T-helper 1 cell treated with Interleukin-12 subunit alpha and Interleukin-12 subunit beta and Interleukin-4 antibody, amounts not matched to agents 30 μg/mL and 1 μg/mL, for 36 hours (primary cell): Measurements from ENCODE around the gene KIAA0408.
"Not testable (repeated sequence)": the region's sequence is repeated elsewhere in the genome, so short reads cannot be mapped to it uniquely, and the experiment has no call there.

Source experiments
- H3K27ac Mint-ChIP-seq: one replicate; pipeline ENCODE4 v1.8.0; 2021; ENCODE audit warnings: mild to moderate bottlenecking, mixed read lengths
- H3K27me3 Mint-ChIP-seq: one replicate; pipeline ENCODE4 v1.8.0; 2021; ENCODE audit warnings: low read depth, mixed read lengths
- H3K36me3 Mint-ChIP-seq: one replicate; pipeline ENCODE4 v1.8.0; 2021; ENCODE audit warnings: low read depth, mixed read lengths
- H3K4me1 Mint-ChIP-seq: one replicate; pipeline ENCODE4 v1.8.0; 2021; ENCODE audit warnings: low read depth, mixed read lengths
- H3K4me3 Mint-ChIP-seq: one replicate; pipeline ENCODE4 v1.8.0; 2021; ENCODE audit warnings: mild to moderate bottlenecking, moderate library complexity, mixed read lengths
- H3K9me3 Mint-ChIP-seq: one replicate; pipeline ENCODE4 v1.8.0; 2021; ENCODE audit warnings: mixed read lengths

The KIAA0408 gene

DNA sequence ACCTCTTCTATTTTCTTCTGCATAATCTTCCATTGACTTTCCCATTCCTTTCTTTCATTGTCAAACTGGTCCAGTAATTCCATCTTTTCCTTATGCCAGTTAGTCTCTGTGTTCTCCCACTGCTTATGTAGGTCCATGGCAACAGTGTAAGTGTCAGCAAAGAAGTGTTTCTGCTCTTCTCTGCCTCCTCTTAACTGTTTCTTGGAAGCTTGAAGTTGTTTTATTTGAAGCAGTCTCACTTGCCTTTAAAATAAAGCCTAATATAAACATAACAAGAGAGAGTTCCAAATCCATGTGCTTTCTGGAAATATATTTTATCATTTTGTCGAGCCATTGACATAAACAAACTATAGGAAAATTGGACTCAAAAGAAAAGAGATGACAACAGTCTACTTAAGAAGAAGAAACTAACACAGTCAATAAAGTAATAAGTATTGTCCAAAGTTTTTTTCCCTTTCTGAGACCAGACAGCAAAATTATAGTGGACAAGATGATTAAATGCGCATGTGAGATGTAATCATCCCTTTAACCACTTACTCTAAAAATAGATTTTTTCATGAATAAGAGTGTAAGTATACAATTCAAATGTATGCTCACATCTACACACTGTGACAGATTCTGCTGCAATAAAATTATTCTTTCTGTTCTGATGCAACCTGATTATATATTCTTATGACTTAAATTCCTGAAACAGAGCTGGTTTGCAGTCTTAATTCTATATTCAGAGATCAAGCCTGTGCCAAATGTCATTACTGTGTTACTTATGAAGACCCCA is 5.2 kb downstream of the KIAA0408 start:
- H3K36me3 Mint-ChIP-seq = peaks cover 5% of the 10 kb centered on the region
- H3K9me3 Mint-ChIP-seq = no peaks in the 10 kb centered on the region
- H3K4me1 Mint-ChIP-seq = peaks cover 3% of the 10 kb centered on the region
- no peak overlapping the region for H3K4me3 Mint-ChIP-seq
- no peaks in the 10 kb centered on the region for H3K27me3 Mint-ChIP-seq
- no peak overlapping the region for H3K27ac Mint-ChIP-seq

- peaks cover 3% of the 10 kb centered on the region for H3K4me1 Mint-ChIP-seq
- no peak overlapping the region for H3K4me3 Mint-ChIP-seq
- H3K27me3 Mint-ChIP-seq = no peaks in the 10 kb centered on the region
- peaks cover 9% of the 10 kb centered on the region for H3K36me3 Mint-ChIP-seq
- H3K27ac Mint-ChIP-seq = no peak overlapping the region
- H3K9me3 Mint-ChIP-seq = no peaks in the 10 kb centered on the region
These were observed 6.4 kb downstream of the KIAA0408 start for GRCh38 chr6:127452803-127453202.

- Mint-ChIP-seq H3K27ac (no peak overlapping the region), H3K36me3 (peaks cover 14% of the 10 kb centered on the region), H3K4me3 (no peak overlapping the region), H3K27me3 (no peaks in the 10 kb centered on the region), H3K9me3 (no peaks in the 10 kb centered on the region), H3K4me1 (peaks cover 3% of the 10 kb centered on the region)
These were observed 7.8 kb downstream of the KIAA0408 start for GRCh38 chr6:127451388-127451787.

DNA sequence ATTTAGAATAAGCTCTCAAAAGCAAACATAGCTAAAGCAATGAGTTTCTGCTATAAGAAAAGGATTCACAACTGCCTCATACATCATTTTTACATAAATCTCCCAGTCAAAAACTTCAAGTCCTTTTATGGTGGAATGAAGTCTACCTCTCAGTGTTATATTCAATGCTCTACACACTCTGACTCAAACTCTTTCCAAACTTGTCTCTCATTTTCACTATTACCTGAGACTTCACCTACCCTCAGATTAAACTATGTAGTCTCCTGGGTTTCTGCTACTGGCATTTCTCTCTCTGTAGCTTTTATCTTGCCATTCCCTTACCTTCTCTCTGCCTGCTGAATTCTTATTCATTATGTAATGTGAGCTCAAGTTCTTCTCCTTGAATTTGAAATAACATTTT is 11.4 kb downstream of the KIAA0408 start:
- no peak overlapping the region for H3K4me3 Mint-ChIP-seq
- H3K9me3 Mint-ChIP-seq = no peaks in the 10 kb centered on the region
- H3K27ac Mint-ChIP-seq = no peak overlapping the region
- H3K4me1 Mint-ChIP-seq = no peaks in the 10 kb centered on the region
- H3K27me3 Mint-ChIP-seq = no peaks in the 10 kb centered on the region
- H3K36me3 Mint-ChIP-seq = peaks cover 15% of the 10 kb centered on the region

DNA sequence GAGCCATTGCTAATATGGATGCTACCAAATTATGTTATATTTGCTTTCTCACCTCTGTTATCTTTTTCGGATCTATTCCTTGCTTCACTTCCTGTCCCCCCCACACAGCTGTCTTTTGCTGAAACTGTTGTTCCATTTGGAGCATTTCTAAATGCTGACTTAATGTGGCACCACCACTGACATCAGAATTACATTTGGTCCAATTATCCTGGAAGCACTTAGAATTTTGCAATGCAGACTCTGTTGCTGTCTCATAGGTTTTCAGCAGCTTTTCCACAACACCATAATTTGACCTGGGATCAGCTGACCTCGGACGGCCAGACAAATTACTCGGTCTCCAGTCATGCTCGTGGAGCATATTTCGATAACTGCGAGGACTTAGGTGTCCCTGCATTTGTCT is 12.8 kb downstream of the KIAA0408 start:
- no peak overlapping the region for H3K4me3 Mint-ChIP-seq
- no peaks in the 10 kb centered on the region for H3K4me1 Mint-ChIP-seq
- H3K27me3 Mint-ChIP-seq = no peaks in the 10 kb centered on the region
- peaks cover 16% of the 10 kb centered on the region for H3K36me3 Mint-ChIP-seq
- no peak overlapping the region for H3K27ac Mint-ChIP-seq
- no peaks in the 10 kb centered on the region for H3K9me3 Mint-ChIP-seq

- H3K36me3 Mint-ChIP-seq = peaks cover 8% of the 10 kb centered on the region
- peaks cover 3% of the 10 kb centered on the region for H3K27me3 Mint-ChIP-seq
- no peak overlapping the region for H3K27ac Mint-ChIP-seq
- H3K9me3 Mint-ChIP-seq = no peaks in the 10 kb centered on the region
- H3K4me1 Mint-ChIP-seq = no peaks in the 10 kb centered on the region
- H3K4me3 Mint-ChIP-seq = no peak overlapping the region
These were observed 17.3 kb downstream of the KIAA0408 start for GRCh38 chr6:127441881-127442280.

- Mint-ChIP-seq H3K4me1 (no peaks in the 10 kb centered on the region), H3K36me3 (peaks cover 7% of the 10 kb centered on the region), H3K27me3 (peaks cover 3% of the 10 kb centered on the region), H3K9me3 (no peaks in the 10 kb centered on the region), H3K4me3 (no peak overlapping the region), H3K27ac (no peak overlapping the region)
These were observed 19.5 kb downstream of the KIAA0408 start for GRCh38 chr6:127439718-127440117.

GRCh38 chr6:127436578-127437110 is 22.5 kb downstream of the KIAA0408 start:
- Mint-ChIP-seq H3K9me3 (no peaks in the 10 kb centered on the region), H3K4me1 (no peaks in the 10 kb centered on the region), H3K4me3 (no peak overlapping the region), H3K27ac (no peak overlapping the region), H3K36me3 (peaks cover 2% of the 10 kb centered on the region), H3K27me3 (peaks cover 3% of the 10 kb centered on the region)

GRCh38 chr6:127435626-127436220 is 23.5 kb downstream of the KIAA0408 start:
- Mint-ChIP-seq H3K9me3 (no peaks in the 10 kb centered on the region), H3K27me3 (peaks cover 7% of the 10 kb centered on the region), H3K27ac (no peak overlapping the region), H3K4me3 (no peak overlapping the region), H3K4me1 (no peaks in the 10 kb centered on the region), H3K36me3 (no peaks in the 10 kb centered on the region)

DNA sequence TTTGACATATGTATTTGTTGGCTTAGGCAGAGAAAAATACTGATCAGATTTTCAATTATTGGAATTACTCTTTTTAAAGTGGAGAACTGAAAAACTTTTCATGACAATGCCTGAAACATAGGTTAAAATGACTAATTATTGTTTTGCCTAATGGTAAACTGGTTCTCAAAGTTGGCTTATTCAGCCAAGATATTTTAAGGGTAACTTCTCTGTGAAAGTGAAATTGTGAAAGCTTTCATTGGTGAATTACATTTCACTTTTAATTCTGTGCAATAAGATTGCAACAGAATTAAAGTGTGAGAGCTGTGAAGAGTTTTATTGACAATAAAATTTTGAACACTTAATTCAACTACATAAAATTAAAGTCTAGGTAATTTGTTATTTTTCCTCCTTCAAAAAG is 24.5 kb downstream of the KIAA0408 start:
- Mint-ChIP-seq H3K4me3 (no peak overlapping the region), H3K4me1 (no peaks in the 10 kb centered on the region)

DNA sequence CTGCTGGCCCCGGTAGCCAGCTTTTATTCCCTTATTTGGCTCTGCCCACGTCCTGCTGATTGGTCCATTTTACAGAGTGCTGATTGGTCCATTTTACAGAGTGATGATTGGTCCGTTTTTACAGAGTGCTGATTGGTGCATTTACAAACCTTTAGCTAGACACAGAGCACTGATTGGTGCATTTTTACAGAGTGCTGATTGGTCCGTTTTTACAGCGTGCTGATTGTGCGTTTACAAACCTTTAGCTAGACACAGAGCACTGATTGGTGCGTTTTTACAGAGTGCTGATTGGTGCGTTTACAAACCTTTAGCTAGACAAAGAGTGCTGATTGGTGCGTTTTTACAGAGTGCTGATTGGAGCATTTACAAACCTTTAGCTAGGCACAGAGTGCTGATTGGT is 30.6 kb downstream of the KIAA0408 start:
- not testable (repeated sequence) for H3K4me3 Mint-ChIP-seq, H3K36me3 Mint-ChIP-seq, H3K9me3 Mint-ChIP-seq, H3K4me1 Mint-ChIP-seq, H3K27ac Mint-ChIP-seq, H3K27me3 Mint-ChIP-seq

More for the DNA sequence above, 24.5 kb downstream of the KIAA0408 start:
- Mint-ChIP-seq H3K27ac (no peak overlapping the region), H3K9me3 (no peaks in the 10 kb centered on the region), H3K36me3 (no peaks in the 10 kb centered on the region), H3K27me3 (peaks cover 7% of the 10 kb centered on the region)

GRCh38 chr6:127423921-127424320 is 35.3 kb downstream of the KIAA0408 start:
- H3K27ac Mint-ChIP-seq = no peak overlapping the region

DNA sequence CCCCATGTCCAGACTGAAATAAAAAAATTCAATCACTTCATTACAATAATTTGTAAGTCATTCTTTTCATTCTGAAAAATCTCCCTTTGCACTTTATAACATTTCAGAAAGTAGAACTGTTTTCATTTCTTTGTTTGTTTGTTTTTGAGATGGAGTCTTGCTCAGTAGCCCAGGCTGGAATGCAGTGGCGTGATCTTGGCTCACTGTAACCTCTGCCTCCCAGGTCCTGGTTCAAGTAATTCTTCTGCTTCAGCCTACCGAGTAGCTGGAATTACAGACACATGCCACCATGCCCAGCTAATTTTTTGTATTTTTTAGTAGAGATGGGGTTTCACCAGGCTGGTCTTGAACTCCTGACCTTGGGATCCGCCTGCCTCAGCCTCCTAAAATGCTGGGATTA is 38.0 kb downstream of the KIAA0408 start:
- H3K27ac Mint-ChIP-seq = not testable (repeated sequence)

More at GRCh38 chr6:127423921-127424320, 35.3 kb downstream of the KIAA0408 start:
- no peak overlapping the region for H3K4me3 Mint-ChIP-seq
- no peaks in the 10 kb centered on the region for H3K27me3 Mint-ChIP-seq
- peaks cover 2% of the 10 kb centered on the region for H3K36me3 Mint-ChIP-seq
- H3K9me3 Mint-ChIP-seq = peaks cover 5% of the 10 kb centered on the region
- peaks cover 16% of the 10 kb centered on the region for H3K4me1 Mint-ChIP-seq

GRCh38 chr6:127420556-127420955 is 38.6 kb downstream of the KIAA0408 start:
- Mint-ChIP-seq H3K27ac (peak overlapping the region; percentile 68), H3K27me3 (no peaks in the 10 kb centered on the region), H3K36me3 (no peaks in the 10 kb centered on the region), H3K9me3 (no peaks in the 10 kb centered on the region), H3K4me1 (peaks cover 16% of the 10 kb centered on the region), H3K4me3 (no peak overlapping the region)

More for the DNA sequence above, 38.0 kb downstream of the KIAA0408 start:
- peaks cover 16% of the 10 kb centered on the region for H3K4me1 Mint-ChIP-seq
- H3K9me3 Mint-ChIP-seq, H3K36me3 Mint-ChIP-seq, H3K27me3 Mint-ChIP-seq, H3K4me3 Mint-ChIP-seq: not testable (repeated sequence)

- H3K4me1 Mint-ChIP-seq = no peaks in the 10 kb centered on the region
- no peak overlapping the region for H3K27ac Mint-ChIP-seq
- no peaks in the 10 kb centered on the region for H3K36me3 Mint-ChIP-seq
- H3K27me3 Mint-ChIP-seq = no peaks in the 10 kb centered on the region
- no peaks in the 10 kb centered on the region for H3K9me3 Mint-ChIP-seq
- H3K4me3 Mint-ChIP-seq = no peak overlapping the region
These were observed 44.1 kb downstream of the KIAA0408 start for GRCh38 chr6:127415096-127415495.
